ENCODE results near the gene CDIP1.

DNA sequence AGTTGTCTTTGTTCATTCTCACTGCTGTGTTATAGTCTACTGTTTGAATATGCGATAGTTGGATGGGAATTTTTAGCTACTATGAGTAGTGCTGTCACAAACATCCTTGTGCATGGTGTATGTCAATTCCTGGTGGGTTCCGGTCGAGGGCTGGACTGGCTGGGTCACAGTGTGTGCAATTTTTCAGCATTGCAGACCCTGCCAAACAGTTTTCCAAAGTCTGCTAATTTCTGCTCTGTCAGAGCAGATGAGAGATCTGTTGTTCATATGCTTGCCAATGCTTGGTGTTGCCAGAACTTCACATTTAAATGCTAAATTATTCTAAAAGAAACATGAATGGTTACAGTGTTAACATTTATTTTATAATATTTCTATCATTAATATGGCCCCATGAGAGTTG, 14.0 kb upstream of the CDIP1 start:
- TF ChIP-seq, protein P1, sequence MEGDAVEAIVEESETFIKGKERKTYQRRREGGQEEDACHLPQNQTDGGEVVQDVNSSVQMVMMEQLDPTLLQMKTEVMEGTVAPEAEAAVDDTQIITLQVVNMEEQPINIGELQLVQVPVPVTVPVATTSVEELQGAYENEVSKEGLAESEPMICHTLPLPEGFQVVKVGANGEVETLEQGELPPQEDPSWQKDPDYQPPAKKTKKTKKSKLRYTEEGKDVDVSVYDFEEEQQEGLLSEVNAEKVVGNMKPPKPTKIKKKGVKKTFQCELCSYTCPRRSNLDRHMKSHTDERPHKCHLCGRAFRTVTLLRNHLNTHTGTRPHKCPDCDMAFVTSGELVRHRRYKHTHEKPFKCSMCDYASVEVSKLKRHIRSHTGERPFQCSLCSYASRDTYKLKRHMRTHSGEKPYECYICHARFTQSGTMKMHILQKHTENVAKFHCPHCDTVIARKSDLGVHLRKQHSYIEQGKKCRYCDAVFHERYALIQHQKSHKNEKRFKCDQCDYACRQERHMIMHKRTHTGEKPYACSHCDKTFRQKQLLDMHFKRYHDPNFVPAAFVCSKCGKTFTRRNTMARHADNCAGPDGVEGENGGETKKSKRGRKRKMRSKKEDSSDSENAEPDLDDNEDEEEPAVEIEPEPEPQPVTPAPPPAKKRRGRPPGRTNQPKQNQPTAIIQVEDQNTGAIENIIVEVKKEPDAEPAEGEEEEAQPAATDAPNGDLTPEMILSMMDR (IDR thresholded peaks at IDR 0.05) = no peak
- TF ChIP-seq POLR2A (IDR thresholded peaks at IDR 0.05) = no peak
